ENCODE data around the gene SP7.

- TF ChIP-seq YY1 (IDR thresholded peaks at IDR 0.05; ENCODE audit: insufficient read depth, insufficient read length): no peak
- no peak for TF ChIP-seq SUZ12 (IDR thresholded peaks at IDR 0.05; ENCODE audit: extremely low read depth, insufficient read depth, insufficient read length)
- no peak for TF ChIP-seq ZNF274 (IDR thresholded peaks at IDR 0.05; ENCODE audit: low read depth, low read length)
Measured at GRCh38 chr12:53333845-53334244, 2.3 kb downstream of the SP7 start.

All from NT2/D1 (cell line).